ENCODE data around the gene EPS8L2.
"Not testable (repeated sequence)": the region's sequence is repeated elsewhere in the genome, so short reads cannot be mapped to it uniquely, and the experiment has no call there.

EPS8L2 gene

GRCh38 chr11:721741-722345 lies 15.8 kb downstream of the EPS8L2 start:
- DNase-seq (ENCODE audit: low read depth), result no peak
- H3K4me3 ChIP-seq (ENCODE audit: low read depth, low read length), result no peak overlapping the region

DNA sequence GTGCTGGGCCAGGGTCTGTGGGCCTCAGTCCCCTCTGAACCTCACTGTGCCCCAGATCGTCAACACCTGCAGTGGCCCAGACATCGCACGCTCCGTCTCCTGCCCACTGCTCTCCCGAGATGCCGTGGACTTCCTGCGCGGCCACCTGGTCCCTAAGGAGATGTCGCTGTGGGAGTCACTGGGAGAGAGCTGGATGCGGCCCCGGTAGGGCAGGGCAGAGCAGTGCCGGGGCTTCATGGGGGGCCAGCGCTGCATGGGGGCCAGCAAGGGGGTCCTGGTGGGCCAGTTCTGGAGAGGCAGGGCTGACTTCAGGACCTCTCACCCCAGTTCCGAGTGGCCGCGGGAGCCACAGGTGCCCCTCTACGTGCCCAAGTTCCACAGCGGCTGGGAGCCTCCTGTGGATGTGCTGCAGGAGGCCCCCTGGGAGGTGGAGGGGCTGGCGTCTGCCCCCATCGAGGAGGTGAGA lies 16.3 kb downstream of the EPS8L2 start:
- no peak overlapping the region for H3K4me3 ChIP-seq (ENCODE audit: low read depth, low read length)
- DNase-seq (ENCODE audit: low read depth), result no peak

- no peak overlapping the region for H3K4me3 ChIP-seq (ENCODE audit: low read depth, low read length)
- no peak for DNase-seq (ENCODE audit: low read depth)
These were observed 17.3 kb downstream of the EPS8L2 start for GRCh38 chr11:723120-723883.

GRCh38 chr11:724049-724777 lies 18.2 kb downstream of the EPS8L2 start:
- no peak for DNase-seq (ENCODE audit: low read depth)
- no peak overlapping the region for H3K4me3 ChIP-seq (ENCODE audit: low read depth, low read length)

DNA sequence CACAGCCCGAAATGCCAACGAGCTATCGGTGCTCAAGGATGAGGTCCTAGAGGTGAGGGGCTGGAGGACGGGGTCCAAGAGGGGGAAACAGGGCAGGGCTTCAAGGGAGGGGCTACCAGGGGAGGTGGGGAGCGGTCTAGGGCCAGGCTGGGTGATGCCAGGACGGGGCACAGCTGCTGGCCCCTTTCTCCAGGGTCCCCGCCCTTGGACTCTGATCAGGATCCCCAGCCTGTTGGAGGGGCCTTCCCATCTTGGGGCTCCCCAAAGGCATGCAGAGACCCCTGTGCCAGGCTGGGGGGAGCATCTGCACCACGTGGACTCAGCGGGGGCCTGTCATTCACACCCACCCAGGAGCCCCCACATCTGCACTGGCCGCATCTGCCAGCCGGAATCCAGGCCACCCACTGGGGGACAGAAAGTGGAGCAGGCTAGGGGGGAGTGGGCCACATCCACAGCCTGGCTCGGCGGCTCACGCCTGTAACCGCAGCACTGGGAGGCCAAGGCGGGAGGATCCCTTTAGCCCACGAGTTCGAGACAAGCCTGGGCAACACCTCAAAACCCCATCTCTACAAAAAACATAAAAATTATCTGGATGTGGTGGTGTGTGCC lies 18.9 kb downstream of the EPS8L2 start:
- DNase-seq (ENCODE audit: low read depth), result no peak
- no peak overlapping the region for H3K4me3 ChIP-seq (ENCODE audit: low read depth, low read length)

DNA sequence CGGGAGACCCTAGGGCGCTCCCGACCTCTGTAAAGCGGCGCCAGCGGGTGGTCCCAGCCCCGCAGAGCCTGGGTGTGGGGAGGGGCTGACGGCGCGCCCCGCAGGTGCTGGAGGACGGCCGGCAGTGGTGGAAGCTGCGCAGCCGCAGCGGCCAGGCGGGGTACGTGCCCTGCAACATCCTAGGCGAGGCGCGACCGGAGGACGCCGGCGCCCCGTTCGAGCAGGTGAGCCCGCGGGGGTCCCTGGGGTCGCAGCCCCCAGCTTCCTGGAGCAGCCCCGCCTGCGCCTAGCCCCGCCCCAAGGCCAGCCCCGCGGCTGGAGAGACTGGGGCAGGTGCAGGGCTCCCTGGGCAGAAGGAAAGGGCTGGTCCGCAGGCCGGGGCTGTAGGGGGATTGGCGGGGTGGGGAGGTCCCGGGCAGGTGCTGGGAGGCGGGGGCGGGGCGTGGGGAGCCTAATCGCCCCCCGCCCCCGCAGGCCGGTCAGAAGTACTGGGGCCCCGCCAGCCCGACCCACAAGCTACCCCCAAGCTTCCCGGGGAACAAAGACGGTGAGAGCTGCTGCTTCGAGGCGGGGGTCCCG lies 19.7 kb downstream of the EPS8L2 start:
- no peak overlapping the region for H3K4me3 ChIP-seq (ENCODE audit: low read depth, low read length)
- DNase-seq (ENCODE audit: low read depth), result no peak

DNA sequence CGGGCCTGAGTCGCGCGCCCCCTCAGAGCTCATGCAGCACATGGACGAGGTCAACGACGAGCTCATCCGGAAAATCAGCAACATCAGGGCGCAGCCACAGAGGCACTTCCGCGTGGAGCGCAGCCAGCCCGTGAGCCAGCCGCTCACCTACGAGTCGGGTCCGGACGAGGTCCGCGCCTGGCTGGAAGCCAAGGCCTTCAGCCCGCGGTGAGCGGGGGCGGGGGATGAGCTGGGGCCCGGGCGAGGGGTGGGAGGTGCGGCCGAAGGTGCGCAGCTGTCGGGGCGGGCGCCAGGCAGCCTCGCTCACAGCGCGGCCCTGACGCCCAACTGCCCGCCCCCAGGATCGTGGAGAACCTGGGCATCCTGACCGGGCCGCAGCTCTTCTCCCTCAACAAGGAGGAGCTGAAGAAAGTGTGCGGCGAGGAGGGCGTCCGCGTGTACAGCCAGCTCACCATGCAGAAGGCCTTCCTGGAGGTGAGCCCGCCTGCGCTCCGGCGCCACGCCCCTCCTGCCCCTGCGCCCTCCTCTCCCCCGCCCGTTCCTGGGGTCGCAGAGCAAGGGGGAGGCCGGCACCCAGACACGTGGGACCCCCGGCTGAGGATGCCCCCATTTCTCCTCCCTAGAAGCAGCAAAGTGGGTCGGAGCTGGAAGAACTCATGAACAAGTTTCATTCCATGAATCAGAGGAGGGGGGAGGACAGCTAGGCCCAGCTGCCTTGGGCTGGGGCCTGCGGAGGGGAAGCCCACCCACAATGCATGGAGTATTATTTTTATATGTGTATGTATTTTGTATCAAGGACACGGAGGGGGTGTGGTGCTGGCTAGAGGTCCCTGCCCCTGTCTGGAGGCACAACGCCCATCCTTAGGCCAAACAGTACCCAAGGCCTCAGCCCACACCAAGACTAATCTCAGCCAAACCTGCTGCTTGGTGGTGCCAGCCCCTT lies 20.5 kb downstream of the EPS8L2 start:
- peak overlapping the region; percentile 0 for H3K4me3 ChIP-seq (ENCODE audit: low read depth, low read length)
- no peak for DNase-seq (ENCODE audit: low read depth)

- no peak overlapping the region for H3K4me3 ChIP-seq (ENCODE audit: low read depth, low read length)
- DNase-seq (ENCODE audit: low read depth), result no peak
These were observed 21.3 kb downstream of the EPS8L2 start for GRCh38 chr11:727281-727701.

GRCh38 chr11:727859-728748 lies 22.1 kb downstream of the EPS8L2 start:
- no peak overlapping the region for H3K4me3 ChIP-seq (ENCODE audit: low read depth, low read length)
- no peak for DNase-seq (ENCODE audit: low read depth)

DNA sequence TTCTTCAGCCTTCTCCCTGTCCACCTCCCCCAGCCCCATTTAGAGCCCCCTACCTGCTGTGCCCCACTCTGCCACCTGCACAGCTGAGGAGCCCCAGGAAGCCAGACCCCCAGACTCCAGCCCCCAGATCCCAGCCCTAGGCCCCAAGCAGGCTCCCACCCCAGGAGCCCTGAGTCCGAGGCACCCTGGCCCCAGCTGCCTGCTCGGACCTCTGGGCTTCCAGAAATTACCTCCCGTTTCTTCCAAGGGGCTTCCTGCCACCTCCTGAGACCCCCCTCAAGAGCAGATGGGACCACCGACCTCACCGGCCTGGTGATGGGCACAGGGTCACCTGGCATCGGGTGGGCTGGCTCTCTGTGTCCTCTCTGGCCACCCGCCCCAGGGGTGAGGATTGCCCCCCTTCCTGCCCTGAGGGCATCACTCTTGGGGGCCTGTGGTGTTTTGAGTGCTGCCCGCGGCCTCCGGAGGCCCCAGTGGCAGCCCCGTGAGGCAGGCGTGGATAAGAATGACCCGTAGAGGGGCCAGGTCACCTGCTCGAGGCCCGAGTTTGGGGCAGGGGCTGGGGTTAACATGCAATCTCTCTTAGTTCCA lies 23.0 kb downstream of the EPS8L2 start:
- no peak overlapping the region for H3K4me3 ChIP-seq (ENCODE audit: low read depth, low read length)
- no peak for DNase-seq (ENCODE audit: low read depth)

DNA sequence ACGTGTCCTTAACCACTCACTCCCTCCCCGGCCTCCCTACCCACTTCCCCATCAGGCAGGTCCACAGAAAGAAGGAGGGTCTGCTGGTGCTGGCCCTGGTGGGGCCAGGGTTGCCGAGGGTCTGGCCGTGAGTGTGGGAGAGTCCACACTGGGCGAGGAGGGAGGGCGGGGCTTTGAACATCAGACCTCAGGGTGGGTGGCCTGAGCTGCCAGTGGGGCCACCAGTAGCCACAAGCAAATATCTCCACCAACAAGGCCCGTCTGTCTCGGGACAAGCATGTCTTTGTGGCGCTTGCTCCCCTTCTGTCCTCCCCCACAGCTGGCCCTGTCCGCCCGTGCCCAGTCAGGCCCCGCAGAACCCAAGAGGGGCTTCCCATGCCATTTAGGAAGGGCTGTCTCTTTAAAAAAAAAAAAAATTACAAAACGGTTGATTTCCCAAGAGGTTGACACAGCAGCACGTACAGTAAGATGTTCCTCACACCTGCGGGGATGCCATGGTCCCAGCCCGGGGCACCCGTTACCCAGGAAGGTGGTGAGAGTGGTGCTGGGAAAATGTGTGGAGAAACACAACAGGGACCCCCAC lies 23.6 kb downstream of the EPS8L2 start:
- H3K4me3 ChIP-seq (ENCODE audit: low read depth, low read length), result no peak overlapping the region
- DNase-seq (ENCODE audit: low read depth), result no peak

- no peak for DNase-seq (ENCODE audit: low read depth)
These were observed 27.0 kb downstream of the EPS8L2 start for GRCh38 chr11:733072-733471.

DNA sequence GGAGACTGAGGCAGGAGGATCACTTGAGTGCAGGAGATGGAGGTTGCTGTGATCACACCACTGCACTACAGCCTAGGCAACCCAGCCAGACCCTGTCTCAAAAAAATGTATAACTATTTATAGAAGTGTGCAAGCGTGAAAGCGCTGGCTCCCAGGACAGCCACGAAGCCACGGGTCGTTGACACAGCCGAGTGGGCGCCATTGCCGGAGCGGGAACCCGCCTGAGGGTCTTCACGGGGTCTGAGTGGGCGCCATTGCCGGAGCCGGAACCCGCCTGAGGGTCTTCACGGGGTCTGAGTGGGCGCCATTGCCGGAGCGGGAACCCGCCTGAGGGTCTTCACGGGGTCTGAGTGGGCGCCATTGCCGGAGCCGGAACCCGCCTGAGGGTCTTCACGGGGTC lies 28.5 kb downstream of the EPS8L2 start:
- H3K4me3 ChIP-seq (ENCODE audit: low read depth, low read length); DNase-seq (ENCODE audit: low read depth): not testable (repeated sequence)

More at GRCh38 chr11:733072-733471, 27.0 kb downstream of the EPS8L2 start:
- no peak overlapping the region for H3K4me3 ChIP-seq (ENCODE audit: low read depth, low read length)

DNA sequence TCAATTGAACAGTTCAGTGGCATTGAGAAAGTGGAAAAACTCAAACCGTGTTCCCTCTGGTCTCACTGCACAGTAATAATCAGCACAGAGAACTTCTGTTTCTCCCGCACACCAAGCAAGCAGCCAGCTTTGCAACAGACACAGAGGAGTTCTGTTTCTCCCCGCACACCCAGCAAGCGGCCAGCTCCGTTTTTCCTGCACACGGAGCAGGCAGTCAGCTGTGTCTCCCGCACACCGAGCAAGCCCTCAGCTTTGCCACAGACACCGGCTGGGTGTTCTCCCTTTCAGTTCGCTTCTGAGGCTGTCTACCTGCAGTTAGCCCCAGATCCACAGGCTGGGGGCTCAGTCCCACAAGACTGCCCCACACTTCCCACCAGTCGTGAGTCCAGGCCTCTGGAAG lies 31.3 kb downstream of the EPS8L2 start:
- H3K4me3 ChIP-seq (ENCODE audit: low read depth, low read length), result no peak overlapping the region

GRCh38 chr11:737899-738298 lies 31.9 kb downstream of the EPS8L2 start:
- DNase-seq (ENCODE audit: low read depth); H3K4me3 ChIP-seq (ENCODE audit: low read depth, low read length): not testable (repeated sequence)

More for the DNA sequence above, 31.3 kb downstream of the EPS8L2 start:
- no peak for DNase-seq (ENCODE audit: low read depth)

- no peak for DNase-seq (ENCODE audit: low read depth)
- no peak overlapping the region for H3K4me3 ChIP-seq (ENCODE audit: low read depth, low read length)
These were observed 36.1 kb downstream of the EPS8L2 start for GRCh38 chr11:742156-742546.
